Colon (tissue), 2 donors: ENCODE data around the gene TSPAN4.

Source experiments
- FAIRE-seq: peaks from 2 replicates; lab custom pipeline; 2012; peaks lifted over from hg19 to GRCh38; lab: Jason Lieb, UNC
- donor health status: control.
- donor health status: control.

TSPAN4 gene

DNA sequence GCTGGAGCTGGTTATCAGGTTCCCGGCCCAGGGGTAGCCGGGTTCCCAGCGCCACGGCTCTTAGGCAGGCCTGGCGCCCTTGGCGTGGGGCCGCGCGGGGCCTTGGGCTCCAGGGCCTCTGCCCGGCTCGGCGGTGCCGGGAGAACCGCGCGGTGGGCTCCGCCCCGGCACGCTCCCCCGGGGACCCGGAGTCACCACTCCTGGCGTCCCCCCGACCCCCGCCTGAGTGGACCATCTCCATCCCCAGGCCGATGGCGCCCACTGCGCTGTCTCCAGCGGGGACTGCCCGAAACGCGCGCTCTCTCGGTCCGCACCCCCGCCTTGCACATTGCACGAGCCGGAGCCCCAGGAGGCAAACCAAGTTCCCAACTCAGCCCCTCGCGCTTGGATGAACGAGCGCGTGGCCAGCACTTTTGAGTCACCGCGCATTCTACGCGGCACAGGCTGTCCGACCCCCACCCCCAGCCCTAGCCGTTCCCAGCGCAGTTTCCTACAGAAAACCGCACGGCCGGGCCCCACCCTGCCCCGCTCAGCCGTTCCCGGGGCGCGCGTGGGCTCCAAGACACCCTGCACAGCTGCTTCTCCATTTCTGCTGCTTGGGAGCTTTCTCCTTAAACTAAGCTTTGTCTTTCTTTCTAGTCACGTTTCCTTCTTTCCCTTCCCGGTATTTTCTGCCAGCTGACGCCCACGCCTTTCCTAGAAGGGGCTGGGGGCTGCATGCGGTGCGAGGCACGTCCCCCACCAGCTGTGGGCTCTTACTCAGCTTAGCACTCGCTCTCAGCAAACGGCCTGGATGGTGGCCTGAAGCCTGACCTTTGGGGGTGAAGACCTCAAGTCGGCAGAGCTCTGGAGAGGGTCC, 68.6 kb downstream of the TSPAN4 start:
- no peak for FAIRE-seq

DNA sequence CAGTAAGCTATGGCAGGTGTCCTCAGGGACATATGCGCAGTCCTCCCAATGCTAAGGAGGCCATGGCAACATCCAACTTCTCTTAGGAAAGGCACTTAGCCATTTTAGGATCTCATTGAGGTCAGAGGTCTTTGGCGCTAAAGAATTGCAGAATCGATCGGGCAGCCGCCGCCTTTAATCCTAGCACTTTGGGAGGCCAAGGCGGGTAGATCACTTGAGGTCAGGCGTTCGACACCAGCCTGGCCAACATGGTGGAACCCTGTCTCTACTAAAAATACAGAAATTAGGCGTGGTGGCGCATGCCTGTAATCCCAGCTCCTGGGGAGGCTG, 69.2 kb downstream of the TSPAN4 start:
- no peak for FAIRE-seq

- no peak for FAIRE-seq
These were observed 69.6 kb downstream of the TSPAN4 start for GRCh38 chr11:912266-912665.

DNA sequence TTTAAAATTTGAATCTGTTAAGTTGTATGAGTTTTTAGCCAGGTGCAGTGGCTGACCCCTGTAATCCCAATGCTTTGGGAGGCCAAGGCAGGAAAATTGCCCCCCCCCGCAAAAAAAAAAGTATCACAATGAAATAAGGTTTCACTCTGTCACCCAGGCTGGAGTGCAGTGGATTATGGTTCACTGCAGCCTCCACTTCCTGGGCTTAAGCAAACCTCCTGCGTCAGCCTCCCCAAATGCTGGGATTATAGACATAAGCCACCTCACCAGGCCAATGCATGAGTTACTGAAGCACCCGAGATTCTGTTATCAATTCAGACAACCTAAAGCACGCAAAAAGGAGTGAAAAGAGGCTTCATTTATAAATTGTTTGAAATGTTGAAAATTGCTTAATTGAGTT, 70.4 kb downstream of the TSPAN4 start:
- FAIRE-seq: no peak

- no peak for FAIRE-seq
These were observed 71.6 kb downstream of the TSPAN4 start for GRCh38 chr11:914204-914603.

DNA sequence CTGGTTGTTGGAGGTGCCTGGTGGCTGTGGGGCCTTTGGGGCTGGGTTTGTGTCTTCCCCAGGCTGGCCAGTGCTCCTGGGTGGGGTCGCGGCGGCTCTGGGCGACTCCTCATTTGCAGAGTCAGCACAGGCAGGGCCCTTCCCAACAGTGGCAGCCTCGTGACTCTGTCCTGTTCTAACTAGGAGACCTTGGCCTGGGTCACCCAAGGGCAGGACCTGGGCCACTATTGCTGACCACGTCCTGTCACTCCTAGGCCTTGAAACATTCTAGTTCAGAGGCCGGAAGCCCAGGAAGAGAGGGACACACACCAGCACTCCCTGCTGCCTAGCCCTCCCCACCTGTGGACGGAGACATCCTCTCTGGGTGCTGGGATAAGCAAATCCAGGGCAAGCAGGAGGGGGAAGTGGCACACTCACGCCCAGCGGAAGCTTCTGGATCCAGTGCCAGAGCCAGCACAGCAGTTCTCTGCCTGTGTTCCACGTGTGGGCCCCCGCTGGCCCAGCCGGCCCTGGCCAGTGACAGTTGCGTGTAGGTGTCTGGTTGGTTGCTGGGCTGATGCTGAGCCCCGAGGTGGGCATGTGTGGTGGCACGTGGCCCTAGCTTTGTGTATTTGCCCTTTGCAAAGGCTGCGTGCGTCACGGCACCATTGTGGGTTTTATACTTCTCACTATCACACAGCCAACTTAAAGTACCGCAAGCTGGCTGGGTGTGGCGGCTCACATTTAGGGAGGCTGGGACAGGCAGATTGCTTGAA, 72.3 kb downstream of the TSPAN4 start:
- FAIRE-seq: no peak
